ENCODE results near the gene TBC1D16.

DNA sequence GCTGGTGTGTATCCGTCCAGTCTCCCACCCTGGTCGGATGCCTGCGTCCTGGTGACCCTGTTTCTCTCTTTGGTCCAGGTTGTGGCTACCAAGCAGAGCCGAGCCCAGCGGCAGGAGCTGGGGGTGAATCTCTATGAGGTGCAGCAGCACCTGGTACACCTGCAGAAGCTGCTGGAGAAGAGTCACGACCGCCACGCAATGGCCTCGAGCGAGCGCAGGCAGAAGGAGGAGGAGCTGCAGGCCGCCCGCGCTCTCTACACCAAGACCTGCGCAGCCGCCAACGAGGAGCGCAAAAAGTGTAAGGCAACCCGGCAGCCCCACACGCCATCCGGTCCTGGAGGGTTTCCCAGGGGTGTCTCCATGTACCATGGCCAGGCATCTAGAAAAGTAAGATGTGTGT, 14.3 kb upstream of the TBC1D16 start:
- TF ChIP-seq POLR2A (IDR thresholded peaks at IDR 0.05; ENCODE audit: low read depth, low read length): no peak
- no peak for TF ChIP-seq POLR2AphosphoS5 (IDR thresholded peaks at IDR 0.05; ENCODE audit: low read depth, low read length)
- no peak for TF ChIP-seq TAF1 (IDR thresholded peaks at IDR 0.05; ENCODE audit: borderline replicate concordance, low read depth, low read length)

All from GM12892 (cell line).